Measurements from ENCODE around the gene MGMT.

Gene MGMT

DNA sequence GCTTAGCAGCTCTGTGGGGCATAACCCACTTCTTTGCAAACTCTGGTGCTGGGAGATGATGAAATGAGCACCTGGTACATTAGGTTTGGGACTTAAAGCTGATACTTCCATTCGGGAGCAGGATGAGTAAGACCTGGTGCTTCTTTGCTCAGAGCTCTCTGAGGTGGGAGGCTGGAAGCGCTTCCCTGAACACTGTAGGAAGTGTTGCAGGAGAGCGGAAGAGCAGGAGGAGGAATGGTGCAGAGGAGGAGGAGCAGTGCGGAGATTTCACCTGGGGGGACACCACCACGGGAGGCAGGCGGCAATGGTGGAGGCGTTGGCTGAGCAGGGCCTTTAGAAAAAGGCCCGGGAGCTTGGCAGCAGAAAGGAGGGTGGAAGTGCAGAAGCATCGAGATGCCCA lies 142.5 kb downstream of the MGMT start:
- no peak for TF ChIP-seq CTCF (IDR thresholded peaks at IDR 0.05; ENCODE audit: low read depth, low read length)
- Histone ChIP-seq H3K27ac (no peak overlapping the region), H3K27me3 (ENCODE audit: insufficient read depth, low read depth, severe bottlenecking) (no peaks in the 10 kb centered on the region), H3K9me3 (ENCODE audit: severe bottlenecking) (no peaks in the 10 kb centered on the region), H3K4me3 (ENCODE audit: low read depth, low read length) (no peak overlapping the region), H3K36me3 (no peaks in the 10 kb centered on the region)
- no peak for DNase-seq

- H3K27ac ChIP-seq: no peak overlapping the region
- no peaks in the 10 kb centered on the region for H3K9me3 ChIP-seq (ENCODE audit: severe bottlenecking)
- H3K27me3 ChIP-seq (ENCODE audit: insufficient read depth, low read depth, severe bottlenecking): no peaks in the 10 kb centered on the region
- H3K36me3 ChIP-seq: no peaks in the 10 kb centered on the region
- no peak overlapping the region for H3K4me3 ChIP-seq (ENCODE audit: low read depth, low read length)
- TF ChIP-seq CTCF (IDR thresholded peaks at IDR 0.05; ENCODE audit: low read depth, low read length): no peak
- DNase-seq: no peak
Observed at GRCh38 chr10:129612481-129613109, 145.6 kb downstream of the MGMT start.

GRCh38 chr10:129613377-129613980 lies 146.4 kb downstream of the MGMT start:
- H3K27ac ChIP-seq: no peak overlapping the region

GRCh38 chr10:129614341-129614740 lies 147.3 kb downstream of the MGMT start:
- H3K27me3 ChIP-seq (ENCODE audit: insufficient read depth, low read depth, severe bottlenecking): no peaks in the 10 kb centered on the region
- H3K36me3 ChIP-seq: no peaks in the 10 kb centered on the region
- no peak overlapping the region for H3K4me3 ChIP-seq (ENCODE audit: low read depth, low read length)
- no peak for TF ChIP-seq CTCF (IDR thresholded peaks at IDR 0.05; ENCODE audit: low read depth, low read length)
- H3K9me3 ChIP-seq (ENCODE audit: severe bottlenecking): no peaks in the 10 kb centered on the region
- no peak for DNase-seq
- no peak overlapping the region for H3K27ac ChIP-seq

More at GRCh38 chr10:129613377-129613980, 146.4 kb downstream of the MGMT start:
- DNase-seq: no peak
- no peaks in the 10 kb centered on the region for H3K27me3 ChIP-seq (ENCODE audit: insufficient read depth, low read depth, severe bottlenecking)
- H3K36me3 ChIP-seq: no peaks in the 10 kb centered on the region
- TF ChIP-seq CTCF (IDR thresholded peaks at IDR 0.05; ENCODE audit: low read depth, low read length): no peak
- no peaks in the 10 kb centered on the region for H3K9me3 ChIP-seq (ENCODE audit: severe bottlenecking)
- H3K4me3 ChIP-seq (ENCODE audit: low read depth, low read length): no peak overlapping the region

DNA sequence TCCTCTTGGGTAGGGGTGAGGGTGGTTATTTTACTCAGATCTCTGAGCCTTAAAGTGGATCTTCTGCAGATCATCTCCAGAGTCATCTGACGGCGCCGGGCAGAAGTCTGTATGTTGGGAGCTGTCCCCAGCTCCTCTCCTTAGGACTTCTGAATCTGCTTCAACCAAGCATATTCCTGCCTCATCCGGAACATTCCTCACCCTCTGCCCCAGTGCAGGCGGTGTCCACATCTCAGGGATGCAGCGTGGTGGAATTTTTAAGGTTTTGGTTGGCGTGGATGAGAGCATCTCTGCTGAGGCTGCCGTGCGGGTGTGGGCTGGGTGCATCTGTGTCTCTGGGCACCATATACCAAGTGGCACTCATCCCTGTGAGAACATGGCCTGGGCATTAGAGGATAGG lies 148.3 kb downstream of the MGMT start:
- Histone ChIP-seq H3K4me3 (ENCODE audit: low read depth, low read length) (no peak overlapping the region), H3K9me3 (ENCODE audit: severe bottlenecking) (no peaks in the 10 kb centered on the region), H3K27me3 (ENCODE audit: insufficient read depth, low read depth, severe bottlenecking) (no peaks in the 10 kb centered on the region), H3K27ac (no peak overlapping the region), H3K36me3 (no peaks in the 10 kb centered on the region)
- DNase-seq: no peak
- TF ChIP-seq CTCF (IDR thresholded peaks at IDR 0.05; ENCODE audit: low read depth, low read length): no peak
